Vagina (tissue), 2 donors: Measurements from ENCODE around the gene MED13L. TPM values are rescaled to one million over a fixed set of nuclear protein-coding genes. Genes with fewer than 3 reads are reported as not detected.

Source experiments
- DNase-seq, 2 donors: peaks; one replicate each; pipeline ENCODE4 v3.0.0-alpha.2; 2017; ENCODE audit errors: extremely low spot score in 2 of 2
- H3K27ac ChIP-seq: fragments of 200-600 bp; sonication (generic); one replicate; pipeline ENCODE4 v1.5.1; 2019
- H3K27me3 ChIP-seq: fragments of 200-600 bp; sonication (generic); one replicate; pipeline ENCODE4 v1.5.1; 2019
- H3K36me3 ChIP-seq, 2 donors: fragments of 200-600 bp; sonication (generic); one replicate each; pipeline ENCODE4 v1.5.1; 2017 to 2019
- H3K4me1 ChIP-seq: fragments of 200-600 bp; sonication (generic); one replicate; pipeline ENCODE4 v1.5.1; 2019
- H3K4me3 ChIP-seq, 2 donors: fragments of 200-600 bp; sonication (generic); 1 replicate in 1 of 2; 2 replicates in 1 of 2; pipeline ENCODE4 v1.5.1; 2016 to 2019
- H3K9me3 ChIP-seq: fragments of 200-600 bp; sonication (generic); one replicate; pipeline ENCODE4 v1.5.1; 2019
- POLR2A ChIP-seq, 2 donors: fragments of 450-650 bp; IDR thresholded peaks; one replicate each; pipeline ENCODE4 v1.6.1; 2017; ENCODE audit warnings: antibody characterized with exemption in 2 of 2, mild to moderate bottlenecking in 2 of 2, moderate library complexity in 2 of 2
- POLR2AphosphoS5 ChIP-seq, 2 donors: sonication (generic); formaldehyde crosslinking; IDR thresholded peaks; one replicate each; pipeline ENCODE4 v1.9.0; 2017; ENCODE audit warnings: antibody characterized with exemption in 2 of 2, mild to moderate bottlenecking in 2 of 2, low read depth in 1 of 2; ENCODE audit not compliant: insufficient read depth in 1 of 2
- intact Hi-C: fragments of 100-400 bp; cut with DNase I; formaldehyde crosslinking; loops from one replicate; pipeline ENCODE4 v1.15.1; 2023
- total RNA-seq: library from RNA; depleted of rRNA; stranded (reverse); fragments of >200 nt; gene quantifications from one replicate; pipeline ENCODE4 v1.2.3, GENCODE V29; 2016
- TF ChIP-seq, protein P1 (sequence below), 3 experiments: fragments of 450-650 bp in 2 of 3; fragments of 200-600 bp in 1 of 3; sonication (generic) in 1 of 3; IDR thresholded peaks; one replicate each; pipeline ENCODE4 v1.5.1; 2017 to 2019; ENCODE audit warnings: antibody characterized with exemption in 3 of 3, mild to moderate bottlenecking in 2 of 3, moderate library complexity in 2 of 3

MED13L gene
- total RNA-seq, 1 donor from 2014 or later = 161 TPM

DNA sequence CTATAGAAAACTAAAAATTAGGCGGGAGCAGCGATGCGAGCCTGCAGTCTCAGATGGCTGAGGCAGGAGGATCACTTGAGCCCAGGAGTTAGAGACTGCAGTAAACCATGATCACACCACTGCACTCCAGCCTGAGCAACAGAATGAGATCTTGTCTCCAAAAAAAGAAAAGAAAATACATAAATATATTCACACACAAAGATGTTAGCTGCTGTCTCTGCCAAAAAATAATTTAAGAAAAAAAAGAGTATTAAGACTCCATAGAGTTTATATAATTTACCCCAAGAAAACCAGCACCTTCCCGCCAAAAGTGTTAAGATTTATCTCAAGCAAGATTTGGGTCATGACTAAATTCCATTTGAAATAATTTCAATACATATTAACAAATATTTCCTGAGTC is 102.6 kb downstream of the MED13L start:
- Histone ChIP-seq H3K4me1 (peaks cover 46% of the 10 kb centered on the region), H3K36me3 (no peaks in the 10 kb centered on the region), H3K4me3 (no peak overlapping the region), H3K27me3 (no peaks in the 10 kb centered on the region), H3K27ac (no peak overlapping the region), H3K9me3 (no peaks in the 10 kb centered on the region)
- TF ChIP-seq POLR2A (IDR thresholded peaks at IDR 0.05) (no peak), POLR2AphosphoS5 (IDR thresholded peaks at IDR 0.05; ENCODE audit: insufficient read depth in 1 of 2, low read depth in 1 of 2) (no peak)
- TF ChIP-seq, protein P1, sequence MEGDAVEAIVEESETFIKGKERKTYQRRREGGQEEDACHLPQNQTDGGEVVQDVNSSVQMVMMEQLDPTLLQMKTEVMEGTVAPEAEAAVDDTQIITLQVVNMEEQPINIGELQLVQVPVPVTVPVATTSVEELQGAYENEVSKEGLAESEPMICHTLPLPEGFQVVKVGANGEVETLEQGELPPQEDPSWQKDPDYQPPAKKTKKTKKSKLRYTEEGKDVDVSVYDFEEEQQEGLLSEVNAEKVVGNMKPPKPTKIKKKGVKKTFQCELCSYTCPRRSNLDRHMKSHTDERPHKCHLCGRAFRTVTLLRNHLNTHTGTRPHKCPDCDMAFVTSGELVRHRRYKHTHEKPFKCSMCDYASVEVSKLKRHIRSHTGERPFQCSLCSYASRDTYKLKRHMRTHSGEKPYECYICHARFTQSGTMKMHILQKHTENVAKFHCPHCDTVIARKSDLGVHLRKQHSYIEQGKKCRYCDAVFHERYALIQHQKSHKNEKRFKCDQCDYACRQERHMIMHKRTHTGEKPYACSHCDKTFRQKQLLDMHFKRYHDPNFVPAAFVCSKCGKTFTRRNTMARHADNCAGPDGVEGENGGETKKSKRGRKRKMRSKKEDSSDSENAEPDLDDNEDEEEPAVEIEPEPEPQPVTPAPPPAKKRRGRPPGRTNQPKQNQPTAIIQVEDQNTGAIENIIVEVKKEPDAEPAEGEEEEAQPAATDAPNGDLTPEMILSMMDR (IDR thresholded peaks at IDR 0.05) = no peak
- intact Hi-C loops = no loop called here
- DNase-seq = no peak

DNA sequence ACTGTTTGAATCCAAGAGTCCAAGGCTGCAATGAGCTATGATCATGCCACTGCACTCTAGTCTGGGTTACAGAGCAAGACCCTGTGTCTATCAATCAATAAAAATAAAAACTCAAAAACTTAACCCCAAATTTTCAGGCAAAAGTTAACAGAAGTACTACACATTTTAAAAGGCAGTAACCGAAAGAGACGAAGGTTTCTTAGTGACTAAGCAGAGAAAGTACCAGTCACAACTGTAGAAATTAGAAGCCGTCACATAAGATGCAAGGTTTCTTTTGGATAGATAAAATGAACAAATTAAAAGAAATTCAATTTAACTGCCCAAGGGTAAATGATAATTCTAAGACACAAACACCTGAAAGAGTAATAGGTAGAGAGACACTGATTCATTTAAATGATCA is 103.5 kb downstream of the MED13L start:
- Histone ChIP-seq H3K9me3 (no peaks in the 10 kb centered on the region), H3K4me1 (peaks cover 46% of the 10 kb centered on the region), H3K4me3 (no peak overlapping the region), H3K27ac (no peak overlapping the region), H3K27me3 (no peaks in the 10 kb centered on the region), H3K36me3 (no peaks in the 10 kb centered on the region)
- intact Hi-C loops = no loop called here
- no peak for DNase-seq
- no peak for TF ChIP-seq POLR2AphosphoS5 (IDR thresholded peaks at IDR 0.05; ENCODE audit: insufficient read depth in 1 of 2, low read depth in 1 of 2)
- TF ChIP-seq, protein P1 (IDR thresholded peaks at IDR 0.05) = no peak
- no peak for TF ChIP-seq POLR2A (IDR thresholded peaks at IDR 0.05)

DNA sequence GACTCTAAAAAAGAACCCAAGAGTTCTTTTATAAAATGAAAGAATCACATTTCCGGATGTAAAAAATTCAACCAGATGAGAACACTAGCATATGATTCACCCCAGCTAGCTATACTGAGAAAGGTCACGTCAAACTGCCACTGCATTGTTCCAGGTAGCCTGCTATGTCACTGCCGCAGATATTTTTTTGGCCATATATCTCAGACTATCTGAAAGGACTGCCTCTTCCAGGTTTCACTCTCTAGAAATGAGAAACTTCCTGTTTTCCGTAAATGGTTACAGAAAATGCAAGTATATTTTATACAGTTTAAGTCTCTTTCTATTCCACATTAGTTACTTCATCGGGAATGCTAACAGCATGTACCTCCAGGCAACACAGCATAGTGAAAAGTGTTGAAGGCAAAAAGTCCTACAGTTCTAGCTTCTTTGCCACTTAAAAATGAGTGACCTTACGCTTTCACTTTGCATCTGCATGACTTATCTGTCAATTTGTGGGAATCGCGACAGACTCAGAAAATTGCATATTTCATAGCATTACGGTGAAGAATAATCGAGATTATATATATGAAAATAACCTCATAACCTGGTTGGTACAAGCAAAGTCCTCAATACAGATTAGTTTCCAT is 105.2 kb downstream of the MED13L start:
- intact Hi-C loops = no loop called here
- no peak overlapping the region for H3K27ac ChIP-seq
- DNase-seq = no peak
- TF ChIP-seq POLR2A (IDR thresholded peaks at IDR 0.05) (no peak), POLR2AphosphoS5 (IDR thresholded peaks at IDR 0.05; ENCODE audit: insufficient read depth in 1 of 2, low read depth in 1 of 2) (no peak)
- TF ChIP-seq, protein P1 (IDR thresholded peaks at IDR 0.05) = no peak
- no peaks in the 10 kb centered on the region for H3K9me3 ChIP-seq
- no peak overlapping the region for H3K4me3 ChIP-seq
- H3K27me3 ChIP-seq = no peaks in the 10 kb centered on the region
- peaks cover 49% of the 10 kb centered on the region for H3K4me1 ChIP-seq
- no peaks in the 10 kb centered on the region for H3K36me3 ChIP-seq

DNA sequence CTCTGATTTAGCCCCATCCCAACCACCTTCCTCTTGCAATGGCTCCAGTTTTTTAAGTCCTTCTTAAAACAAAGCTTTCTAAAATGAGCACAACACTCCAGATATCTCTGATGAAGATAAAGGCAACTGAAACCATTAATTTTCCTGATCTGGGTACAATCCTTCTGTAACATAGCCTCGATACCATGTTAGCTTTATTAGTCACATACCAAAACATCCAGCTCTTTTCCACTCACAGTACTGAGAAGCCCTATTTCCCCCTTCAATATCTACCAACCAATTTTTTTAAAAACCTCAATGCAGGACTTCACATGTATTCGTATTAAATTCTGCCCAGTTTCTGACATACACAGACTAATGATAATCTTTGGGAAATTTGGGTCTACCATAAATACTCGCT is 105.9 kb downstream of the MED13L start:
- no peaks in the 10 kb centered on the region for H3K27me3 ChIP-seq
- intact Hi-C loops = no loop called here
- H3K4me1 ChIP-seq = peaks cover 49% of the 10 kb centered on the region

DNA sequence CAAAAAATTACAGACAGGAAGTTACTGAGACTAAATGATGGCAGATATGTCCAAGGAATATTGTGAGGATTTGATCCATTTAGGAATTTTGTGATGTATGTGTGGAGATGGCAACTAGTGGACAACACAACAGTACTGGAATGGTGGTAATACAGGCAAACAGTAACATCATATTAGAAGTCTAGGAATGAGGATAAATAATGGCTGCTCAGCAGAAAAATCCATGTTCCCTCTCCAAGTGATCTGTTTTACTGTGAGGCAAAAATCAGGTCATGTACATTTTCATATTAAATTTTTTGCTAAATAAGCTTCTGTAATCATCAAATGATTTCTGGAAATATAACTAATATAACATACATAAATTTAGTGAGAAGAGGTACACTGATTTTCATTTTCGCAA is 108.4 kb downstream of the MED13L start:
- Histone ChIP-seq H3K4me1 (peaks cover 57% of the 10 kb centered on the region), H3K4me3 (no peak overlapping the region), H3K36me3 (no peaks in the 10 kb centered on the region), H3K27ac (no peak overlapping the region), H3K9me3 (no peaks in the 10 kb centered on the region), H3K27me3 (no peaks in the 10 kb centered on the region)
- no peak for TF ChIP-seq POLR2AphosphoS5 (IDR thresholded peaks at IDR 0.05; ENCODE audit: insufficient read depth in 1 of 2, low read depth in 1 of 2)
- no peak for TF ChIP-seq POLR2A (IDR thresholded peaks at IDR 0.05)
- intact Hi-C loops = no loop called here
- DNase-seq = no peak

More for the DNA sequence above, 105.9 kb downstream of the MED13L start:
- Histone ChIP-seq H3K27ac (no peak overlapping the region), H3K36me3 (no peaks in the 10 kb centered on the region), H3K4me3 (no peak overlapping the region), H3K9me3 (no peaks in the 10 kb centered on the region)
- TF ChIP-seq, protein P1 (IDR thresholded peaks at IDR 0.05) = no peak
- TF ChIP-seq POLR2A (IDR thresholded peaks at IDR 0.05) (no peak), POLR2AphosphoS5 (IDR thresholded peaks at IDR 0.05; ENCODE audit: insufficient read depth in 1 of 2, low read depth in 1 of 2) (no peak)
- no peak for DNase-seq
